HG03066 (cell line): ENCODE measurements around the gene AKTIP.

Experiments
- ATAC-seq: cut with Tn5 transposase; IDR thresholded peaks from one replicate; pipeline ENCODE4 v1.9.1; 2021; ENCODE audit warnings: low read depth; ENCODE audit not compliant: unreplicated experiment

AKTIP gene

GRCh38 chr16:53484542-53484941, 18.5 kb downstream of the AKTIP start:
- no peak for ATAC-seq

- ATAC-seq = no peak
Observed at GRCh38 chr16:53482123-53482522, 20.9 kb downstream of the AKTIP start.

GRCh38 chr16:53480394-53480793, 22.6 kb downstream of the AKTIP start:
- ATAC-seq = no peak

- ATAC-seq = no peak
Observed at GRCh38 chr16:53478965-53479364, 24.0 kb downstream of the AKTIP start.

- no peak for ATAC-seq
Observed at GRCh38 chr16:53476867-53477266, 26.1 kb downstream of the AKTIP start.

GRCh38 chr16:53465606-53466280, 37.3 kb downstream of the AKTIP start:
- ATAC-seq = no peak

GRCh38 chr16:53458635-53459034, 44.4 kb downstream of the AKTIP start:
- ATAC-seq = no peak

GRCh38 chr16:53457670-53458069, 45.3 kb downstream of the AKTIP start:
- peak; percentile 100 for ATAC-seq

GRCh38 chr16:53456625-53457024, 46.4 kb downstream of the AKTIP start:
- ATAC-seq = no peak

GRCh38 chr16:53453928-53454327, 49.1 kb downstream of the AKTIP start:
- no peak for ATAC-seq

- ATAC-seq = no peak
Observed at GRCh38 chr16:53449816-53450517, 53.0 kb downstream of the AKTIP start.

GRCh38 chr16:53446090-53446489, 56.9 kb downstream of the AKTIP start:
- no peak for ATAC-seq

- no peak for ATAC-seq
Observed at GRCh38 chr16:53445534-53445933, 57.5 kb downstream of the AKTIP start.
